ENCODE data around the gene CPT1A.
"Not testable (repeated sequence)": the region's sequence is repeated elsewhere in the genome, so short reads cannot be mapped to it uniquely, and the experiment has no call there.

The CPT1A gene

GRCh38 chr11:68841718-68842426 lies at the start of gene CPT1A:
TSS of gene CPT1A (minus strand) at chr11:68841916. CDS start at chr11:68815474, 26,442 bp downstream.
- TF ChIP-seq EZH2 (IDR thresholded peaks at IDR 0.05; ENCODE audit: borderline replicate concordance, low read length) (no peak), CTCF (IDR thresholded peaks at IDR 0.05; ENCODE audit: low read length) (no peak)
- Histone ChIP-seq H3K9ac (ENCODE audit: low read length) (peak within 1 kb of the TSS; percentile 72), H3K4me3 (ENCODE audit: low read depth, low read length, poor library complexity, severe bottlenecking) (peak within 1 kb of the TSS; percentile 81)

GRCh38 chr11:68890490-68891231 lies 48.9 kb upstream of the CPT1A start:
- H3K9ac ChIP-seq (ENCODE audit: low read length): no peak overlapping the region
- no peak overlapping the region for H3K4me2 ChIP-seq (ENCODE audit: low read length)
- H3K27me3 ChIP-seq (ENCODE audit: insufficient read depth, low read length): no peaks in the 10 kb centered on the region
- H3K4me3 ChIP-seq (ENCODE audit: low read depth, low read length, poor library complexity, severe bottlenecking): no peak overlapping the region
- no peaks in the 10 kb centered on the region for H4K20me1 ChIP-seq (ENCODE audit: insufficient read depth, low read length)
- no peaks in the 10 kb centered on the region for H3K4me1 ChIP-seq (ENCODE audit: insufficient read depth, low read length, severe bottlenecking)
- H3K9me3 ChIP-seq (ENCODE audit: low read length): no peaks in the 10 kb centered on the region
- no peaks in the 10 kb centered on the region for H3K9me2 ChIP-seq (ENCODE audit: low read depth, low read length)
- peaks cover 54% of the 10 kb centered on the region for H3K36me3 ChIP-seq (ENCODE audit: insufficient read depth, low read length)
- no peak overlapping the region for H2AFZ ChIP-seq (ENCODE audit: low read length)
- no peak overlapping the region for H3K27ac ChIP-seq (ENCODE audit: low read depth, low read length, poor library complexity, severe bottlenecking)
- TF ChIP-seq CTCF (IDR thresholded peaks at IDR 0.05; ENCODE audit: low read length): no peak
- TF ChIP-seq EZH2 (IDR thresholded peaks at IDR 0.05; ENCODE audit: borderline replicate concordance, low read length): no peak
- no peaks in the 10 kb centered on the region for H3K79me2 ChIP-seq (ENCODE audit: insufficient read depth, low read length)
- H3F3A ChIP-seq (ENCODE audit: insufficient read depth, low read length): no peaks in the 10 kb centered on the region

More at GRCh38 chr11:68841718-68842426, at the start of gene CPT1A:
- Histone ChIP-seq H3K36me3 (ENCODE audit: insufficient read depth, low read length) (no peaks in the 10 kb centered on the region), H3K27me3 (ENCODE audit: insufficient read depth, low read length) (no peaks in the 10 kb centered on the region), H3K79me2 (ENCODE audit: insufficient read depth, low read length) (no peaks in the 10 kb centered on the region; the same call in 1 of the 2 replicates), H3F3A (ENCODE audit: insufficient read depth, low read length) (peaks cover 11% of the 10 kb centered on the region; the same call in 1 of the 2 replicates), H3K9me2 (ENCODE audit: low read depth, low read length) (no peaks in the 10 kb centered on the region), H3K4me1 (ENCODE audit: insufficient read depth, low read length, severe bottlenecking) (peaks cover 60% of the 10 kb centered on the region), H2AFZ (ENCODE audit: low read length) (no peak within 1 kb of the TSS), H4K20me1 (ENCODE audit: insufficient read depth, low read length) (no peaks in the 10 kb centered on the region), H3K9me3 (ENCODE audit: low read length) (no peaks in the 10 kb centered on the region), H3K4me2 (ENCODE audit: low read length) (peak within 1 kb of the TSS; percentile 68), H3K27ac (ENCODE audit: low read depth, low read length, poor library complexity, severe bottlenecking) (peak within 1 kb of the TSS; percentile 92)

- no peak overlapping the region for H3K27ac ChIP-seq (ENCODE audit: low read depth, low read length, poor library complexity, severe bottlenecking)
- H3K79me2 ChIP-seq (ENCODE audit: insufficient read depth, low read length): no peaks in the 10 kb centered on the region
- no peak overlapping the region for H2AFZ ChIP-seq (ENCODE audit: low read length)
- no peaks in the 10 kb centered on the region for H4K20me1 ChIP-seq (ENCODE audit: insufficient read depth, low read length)
- TF ChIP-seq EZH2 (IDR thresholded peaks at IDR 0.05; ENCODE audit: borderline replicate concordance, low read length) (no peak), CTCF (IDR thresholded peaks at IDR 0.05; ENCODE audit: low read length) (peak; percentile 36; the same call in 1 of the 2 replicates)
- H3K9ac ChIP-seq (ENCODE audit: low read length): no peak overlapping the region
- H3K27me3 ChIP-seq (ENCODE audit: insufficient read depth, low read length): no peaks in the 10 kb centered on the region
- no peaks in the 10 kb centered on the region for H3K9me3 ChIP-seq (ENCODE audit: low read length)
- no peaks in the 10 kb centered on the region for H3F3A ChIP-seq (ENCODE audit: insufficient read depth, low read length)
- H3K4me3 ChIP-seq (ENCODE audit: low read depth, low read length, poor library complexity, severe bottlenecking): no peak overlapping the region
- no peaks in the 10 kb centered on the region for H3K9me2 ChIP-seq (ENCODE audit: low read depth, low read length)
- peaks cover 50% of the 10 kb centered on the region for H3K36me3 ChIP-seq (ENCODE audit: insufficient read depth, low read length)
- no peak overlapping the region for H3K4me2 ChIP-seq (ENCODE audit: low read length)
- no peaks in the 10 kb centered on the region for H3K4me1 ChIP-seq (ENCODE audit: insufficient read depth, low read length, severe bottlenecking)
Measured at GRCh38 chr11:68889948-68890446, 48.3 kb upstream of the CPT1A start.

- not testable (repeated sequence) for H3K9me2 ChIP-seq (ENCODE audit: low read depth, low read length); H3K4me3 ChIP-seq (ENCODE audit: low read depth, low read length, poor library complexity, severe bottlenecking); H3K9ac ChIP-seq (ENCODE audit: low read length); H3K36me3 ChIP-seq (ENCODE audit: insufficient read depth, low read length); H3K4me1 ChIP-seq (ENCODE audit: insufficient read depth, low read length, severe bottlenecking); H3K9me3 ChIP-seq (ENCODE audit: low read length); H3K79me2 ChIP-seq (ENCODE audit: insufficient read depth, low read length); H4K20me1 ChIP-seq (ENCODE audit: insufficient read depth, low read length); H3K27me3 ChIP-seq (ENCODE audit: insufficient read depth, low read length); H3K4me2 ChIP-seq (ENCODE audit: low read length); H3K27ac ChIP-seq (ENCODE audit: low read depth, low read length, poor library complexity, severe bottlenecking); H2AFZ ChIP-seq (ENCODE audit: low read length); H3F3A ChIP-seq (ENCODE audit: insufficient read depth, low read length)
Measured at GRCh38 chr11:68884827-68885226, 43.1 kb upstream of the CPT1A start.
